IMR-90 (cell line): ENCODE data around the gene CYTH1. TPM values are rescaled to one million over a fixed set of nuclear protein-coding genes. Genes with fewer than 3 reads are reported as not detected.

Experiments used
- ATAC-seq: fragments of 200-7000 bp; cut with Tn5 transposase; 2 replicates; pipeline ENCODE4 v1.9.1; 2020; ENCODE audit warnings: low read depth, mild to moderate bottlenecking, moderate library complexity
- BruUV-seq: library from RNA; stranded (reverse); fragments of 400-500 nt; replicated peaks from 2 replicates; lab custom pipeline; 2021; lab: Mats Ljungman, UMichigan
- CTCF ChIA-PET: fragments of 300-600 bp; formaldehyde crosslinking; extraction: SDS; loops from one replicate; lab custom pipeline; 2021; ENCODE audit warnings: antibody characterized with exemption; lab: Yijun Ruan, JAX
- POLR2A ChIA-PET: fragments of 300-600 bp; sonication (Branson Sonifier 250); formaldehyde crosslinking; loops from one replicate; lab custom pipeline; 2022; ENCODE audit warnings: antibody characterized with exemption; ENCODE audit not compliant: unreplicated experiment; lab: Charles Lee
- DNase-seq: peaks from one replicate; pipeline ENCODE4 v3.0.0; 2013
- H2AFZ ChIP-seq: replicated peaks from 2 replicates; pipeline ENCODE3; 2013; ENCODE audit warnings: low read length, mild to moderate bottlenecking; ENCODE audit not compliant: poor library complexity
- H2AK5ac ChIP-seq: 2 replicates; pipeline ENCODE4 v1.6.1; 2013; ENCODE audit warnings: low read depth, low read length, inconsistent platforms
- H2AK9ac ChIP-seq: replicated peaks from 2 replicates; pipeline ENCODE3; 2013; ENCODE audit warnings: mild to moderate bottlenecking, low read depth, low read length, moderate library complexity; ENCODE audit not compliant: poor library complexity
- H2BK120ac ChIP-seq: 2 replicates; pipeline ENCODE4 v1.6.1; 2013; ENCODE audit warnings: low read depth, low read length, inconsistent platforms
- H2BK15ac ChIP-seq: 3 replicates; pipeline ENCODE4 v1.6.1; 2013; ENCODE audit warnings: low read depth, low read length, inconsistent platforms
- H2BK20ac ChIP-seq: 2 replicates; pipeline ENCODE4 v1.6.1; 2013; ENCODE audit warnings: low read depth, mild to moderate bottlenecking, inconsistent platforms, low read length, moderate library complexity
- H2BK5ac ChIP-seq: 2 replicates; pipeline ENCODE4 v1.6.1; 2013; ENCODE audit warnings: mild to moderate bottlenecking, low read depth, low read length, inconsistent platforms; ENCODE audit not compliant: poor library complexity, severe bottlenecking
- H3K14ac ChIP-seq: replicated peaks from 2 replicates; pipeline ENCODE4 v1.6.1; 2013; ENCODE audit warnings: low read depth, low read length, inconsistent platforms
- H3K18ac ChIP-seq: 2 replicates; pipeline ENCODE4 v1.6.1; 2013; ENCODE audit warnings: low read depth, low read length, control low read depth
- H3K23ac ChIP-seq: 2 replicates; pipeline ENCODE4 v1.6.1; 2013; ENCODE audit warnings: low read depth, low read length, inconsistent platforms
- H3K27ac ChIP-seq: 2 replicates; pipeline ENCODE4 v1.5.1; 2013; ENCODE audit warnings: mild to moderate bottlenecking, control low read depth, low read length; ENCODE audit not compliant: insufficient read depth
- H3K27me3 ChIP-seq: 2 replicates; pipeline ENCODE4 v1.6.1; 2013; ENCODE audit warnings: low read length; ENCODE audit not compliant: control insufficient read depth, insufficient read depth
- H3K36me3 ChIP-seq: 2 replicates; pipeline ENCODE4 v1.6.1; 2013; ENCODE audit warnings: low read length, mixed read lengths; ENCODE audit not compliant: control insufficient read depth, insufficient read depth
- H3K4ac ChIP-seq: 2 replicates; pipeline ENCODE4 v1.6.1; 2013; ENCODE audit warnings: low read depth, low read length, inconsistent platforms
- H3K4me1 ChIP-seq: 2 replicates; pipeline ENCODE4 v1.6.1; 2013; ENCODE audit warnings: low read length, mixed read lengths; ENCODE audit not compliant: control insufficient read depth, insufficient read depth
- H3K4me2 ChIP-seq: 2 replicates; pipeline ENCODE4 v1.6.1; 2013; ENCODE audit warnings: low read depth, mild to moderate bottlenecking, control low read depth, low read length, moderate library complexity
- H3K4me3 ChIP-seq: 2 replicates; pipeline ENCODE4 v1.5.1; 2013; ENCODE audit warnings: low read depth, mild to moderate bottlenecking, control low read depth, low read length, moderate library complexity; ENCODE audit not compliant: insufficient read depth
- H3K56ac ChIP-seq: 2 replicates; pipeline ENCODE4 v1.6.1; 2013; ENCODE audit warnings: low read length, inconsistent platforms; ENCODE audit not compliant: insufficient read depth; ENCODE audit errors: extremely low read depth
- H3K79me1 ChIP-seq, 2 experiments: 2 replicates each; pipeline ENCODE4 v1.6.1; 2013; ENCODE audit warnings: low read length in 2 of 2, inconsistent platforms in 1 of 2, low read depth in 1 of 2
- H3K9ac ChIP-seq: 2 replicates; pipeline ENCODE4 v1.6.1; 2013; ENCODE audit warnings: low read depth, low read length, control low read depth
- H3K9me1 ChIP-seq: 2 replicates; pipeline ENCODE4 v1.6.1; 2013; ENCODE audit warnings: low read length, inconsistent platforms; ENCODE audit not compliant: insufficient read depth
- H3K9me3 ChIP-seq: 2 replicates; pipeline ENCODE4 v1.6.1; 2013; ENCODE audit warnings: low read length; ENCODE audit not compliant: control insufficient read depth, insufficient read depth
- H4K20me1 ChIP-seq: 2 replicates; pipeline ENCODE4 v1.6.1; 2013; ENCODE audit warnings: low read length, inconsistent platforms; ENCODE audit not compliant: insufficient read depth
- H4K5ac ChIP-seq: 2 replicates; pipeline ENCODE4 v1.6.1; 2013; ENCODE audit warnings: mild to moderate bottlenecking, low read depth, low read length, control low read depth
- H4K8ac ChIP-seq, 2 experiments: 2 replicates each; pipeline ENCODE4 v1.6.1; 2013; ENCODE audit warnings: low read depth in 2 of 2, low read length in 2 of 2, control low read depth in 1 of 2, inconsistent platforms in 1 of 2
- H4K91ac ChIP-seq: 2 replicates; pipeline ENCODE4 v1.6.1; 2013; ENCODE audit warnings: low read depth, low read length, inconsistent platforms; ENCODE audit not compliant: insufficient read depth
- CEBPB ChIP-seq: IDR thresholded peaks from 2 replicates; pipeline ENCODE4 v1.6.1; 2012; ENCODE audit warnings: low read depth, low read length, improper control_type of control experiment
- ELK1 ChIP-seq: fragments of 150-350 bp; IDR thresholded peaks from 2 replicates; pipeline ENCODE4 v1.6.1; 2016; ENCODE audit warnings: low read depth, mild to moderate bottlenecking, low read length, moderate library complexity, borderline replicate concordance
- FOS ChIP-seq: fragments of 150-350 bp; IDR thresholded peaks from 2 replicates; pipeline ENCODE4 v1.6.1; 2016; ENCODE audit warnings: low read depth, low read length
- MXI1 ChIP-seq: IDR thresholded peaks from 2 replicates; pipeline ENCODE4 v1.6.1; 2012; ENCODE audit warnings: low read depth, mild to moderate bottlenecking, low read length, moderate library complexity, borderline replicate concordance
- NFE2L2 ChIP-seq: fragments of 150-350 bp; IDR thresholded peaks from 2 replicates; pipeline ENCODE4 v1.6.1; 2016; ENCODE audit warnings: low read depth, mild to moderate bottlenecking, low read length
- RAD21 ChIP-seq: IDR thresholded peaks from 2 replicates; pipeline ENCODE4 v1.6.1; 2012; ENCODE audit warnings: low read length, improper control_type of control experiment
- USF2 ChIP-seq: fragments of 150-350 bp; IDR thresholded peaks from 2 replicates; pipeline ENCODE4 v1.6.1; 2017; ENCODE audit warnings: mild to moderate bottlenecking, antibody characterized with exemption, low read length, low read depth
- WGBS, 2 experiments: methylation state at CpG; one replicate each; pipeline versions ENCODE4 v1.1.5 to v1.1.7; 2013; ENCODE audit warnings: missing lambda C conversion rate in 2 of 2; ENCODE audit not compliant: insufficient read length in 1 of 2; ENCODE audit errors: extremely low coverage in 2 of 2; 5-methylcytosine and 5-hydroxymethylcytosine counted together
- dilution Hi-C: fragments of 300-500 bp; cut with HindIII; formaldehyde crosslinking; loops from one replicate; pipeline ENCODE4 v1.14.3; 2018; ENCODE audit warnings: low sequenced_read_pairs; ENCODE audit not compliant: unreplicated experiment
- in situ Hi-C: fragments of 300-500 bp; cut with MboI; formaldehyde crosslinking; loops from 3 replicates; pipeline ENCODE4 v1.14.3; 2019; ENCODE audit warnings: low sequenced_read_pairs, inconsistent platforms, mixed read lengths
- intact Hi-C: fragments of 100-400 bp; cut with micrococcal nuclease; formaldehyde crosslinking; loops from 2 replicates; pipeline ENCODE4 v1.10.0; 2022
- polyA plus RNA-seq, 3 experiments: library from polyadenylated mRNA; depleted of rRNA; stranded (reverse); fragments of >200 nt; gene quantifications; 2 replicates each; pipeline ENCODE4 v1.2.3, GENCODE V29; 2012; ENCODE audit warnings: low replicate concordance in 1 of 3
- total RNA-seq: library from RNA; depleted of rRNA; stranded (reverse); fragments of >200 nt; gene quantifications from 2 replicates; pipeline ENCODE4 v1.2.3, GENCODE V29; 2012

The CYTH1 gene
- total and polyA plus RNA-seq, 2 of the 4 experiments (the other 2 are of a cell fraction) = 7.9 to 12.4 TPM

GRCh38 chr17:78759203-78759968, 22.7 kb downstream of the CYTH1 start:
- no peak overlapping the region for H3K56ac ChIP-seq
- 87% methylated on average over 3 of the region's 11 CpGs; no CpG with 5 or more reads in 1 of the 2 experiments for whole genome bisulfite sequencing, 2 experiments
- no peaks in the 10 kb centered on the region for H3K9me3 ChIP-seq
- no peak overlapping the region for H3K9ac ChIP-seq
- H2BK120ac ChIP-seq = no peak overlapping the region
- H2AFZ ChIP-seq = no peak overlapping the region
- TF ChIP-seq ELK1 (no peak), FOS (no peak), NFE2L2 (no peak), USF2 (no peak), MXI1 (no peak), RAD21 (no peak), CEBPB (0 out of 2 replicates have a peak, but pooled peaks have one; percentile 3)
- H4K5ac ChIP-seq = no peak overlapping the region
- no peak overlapping the region for H3K23ac ChIP-seq
- H3K36me3 ChIP-seq = no peaks in the 10 kb centered on the region
- H4K20me1 ChIP-seq = peaks cover 28% of the 10 kb centered on the region
- ATAC-seq = no peak
- peak; percentile 43 for DNase-seq
- dilution Hi-C loops (no loop called here), in situ Hi-C loops (no loop called here), intact Hi-C loops (no loop called here)
- H2AK9ac ChIP-seq = no peak overlapping the region
- ChIA-PET POLR2A (no interaction called here), CTCF (interaction anchor here (0.7 kb wide), 1 partner anchor 52 kb away, joined by 3 read pairs; no protein-coding TSS in a partner anchor)
- no peak overlapping the region for H3K4me3 ChIP-seq
- H2BK5ac ChIP-seq = no peak overlapping the region
- no peak overlapping the region for H2BK15ac ChIP-seq
- H3K9me1 ChIP-seq = peaks cover 4% of the 10 kb centered on the region
- H3K79me1 ChIP-seq = peaks cover 39 to 66% of the 10 kb centered on the region in 2 experiments
- no peak overlapping the region for H2BK20ac ChIP-seq
- no TSS peak for BruUV-seq
- no peak overlapping the region for H3K18ac ChIP-seq
- H3K4me2 ChIP-seq = no peak overlapping the region
- no peaks in the 10 kb centered on the region for H3K27me3 ChIP-seq
- no peak overlapping the region for H3K4ac ChIP-seq
- H3K14ac ChIP-seq = no peak overlapping the region; the same call in 1 of the 2 replicates
- H2AK5ac ChIP-seq = peak overlapping the region; percentile 24; the same call in 1 of the 2 replicates
- H3K27ac ChIP-seq = no peak overlapping the region
- H3K4me1 ChIP-seq = peaks cover 8% of the 10 kb centered on the region
- no peak overlapping the region for H4K8ac ChIP-seq
- H4K91ac ChIP-seq = no peak overlapping the region
